Lower leg skin (tissue), 3 donors: ENCODE results near the gene GRID2.

Experiments used
- POLR2A ChIP-seq, 2 donors: fragments of 450-650 bp; IDR thresholded peaks; one replicate each; pipeline ENCODE4 v1.6.1; 2016 to 2017; ENCODE audit warnings: antibody characterized with exemption in 2 of 2, mild to moderate bottlenecking in 1 of 2, moderate library complexity in 1 of 2
- TF ChIP-seq, protein P1 (sequence below), 3 donors: fragments of 450-650 bp; IDR thresholded peaks; one replicate each; pipeline ENCODE4 v1.5.1; 2016; ENCODE audit warnings: antibody characterized with exemption in 3 of 3, mild to moderate bottlenecking in 3 of 3, moderate library complexity in 2 of 3

DNA sequence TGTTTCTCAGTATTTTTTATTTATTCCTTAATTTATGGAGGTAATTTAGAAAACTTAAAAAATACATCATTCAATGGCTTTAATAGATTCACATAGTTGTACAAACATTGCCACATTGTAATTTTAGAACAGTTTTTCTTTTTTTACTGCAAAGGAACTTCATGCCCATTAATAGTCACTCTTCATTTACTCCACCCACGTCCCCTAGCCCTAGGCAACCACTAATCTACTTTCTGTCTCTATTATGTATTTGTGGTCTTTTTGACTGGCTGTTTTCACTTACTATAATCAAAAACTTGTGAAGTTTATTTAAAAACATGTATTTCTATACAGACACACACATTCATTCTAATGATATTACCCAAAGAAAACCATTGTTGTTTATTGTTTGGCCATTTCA, 664.8 kb downstream of the GRID2 start:
- TF ChIP-seq POLR2A (IDR thresholded peaks at IDR 0.05) = no peak
- TF ChIP-seq, protein P1, sequence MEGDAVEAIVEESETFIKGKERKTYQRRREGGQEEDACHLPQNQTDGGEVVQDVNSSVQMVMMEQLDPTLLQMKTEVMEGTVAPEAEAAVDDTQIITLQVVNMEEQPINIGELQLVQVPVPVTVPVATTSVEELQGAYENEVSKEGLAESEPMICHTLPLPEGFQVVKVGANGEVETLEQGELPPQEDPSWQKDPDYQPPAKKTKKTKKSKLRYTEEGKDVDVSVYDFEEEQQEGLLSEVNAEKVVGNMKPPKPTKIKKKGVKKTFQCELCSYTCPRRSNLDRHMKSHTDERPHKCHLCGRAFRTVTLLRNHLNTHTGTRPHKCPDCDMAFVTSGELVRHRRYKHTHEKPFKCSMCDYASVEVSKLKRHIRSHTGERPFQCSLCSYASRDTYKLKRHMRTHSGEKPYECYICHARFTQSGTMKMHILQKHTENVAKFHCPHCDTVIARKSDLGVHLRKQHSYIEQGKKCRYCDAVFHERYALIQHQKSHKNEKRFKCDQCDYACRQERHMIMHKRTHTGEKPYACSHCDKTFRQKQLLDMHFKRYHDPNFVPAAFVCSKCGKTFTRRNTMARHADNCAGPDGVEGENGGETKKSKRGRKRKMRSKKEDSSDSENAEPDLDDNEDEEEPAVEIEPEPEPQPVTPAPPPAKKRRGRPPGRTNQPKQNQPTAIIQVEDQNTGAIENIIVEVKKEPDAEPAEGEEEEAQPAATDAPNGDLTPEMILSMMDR (IDR thresholded peaks at IDR 0.05) = no peak
